ENCODE measurements around the gene FUT9.

The FUT9 gene

GRCh38 chr6:96074006-96074405 is 58.2 kb downstream of the FUT9 start:
- DNase-seq = no peak

- DNase-seq = no peak
Measured at GRCh38 chr6:96075826-96076225, 60.1 kb downstream of the FUT9 start.

DNA sequence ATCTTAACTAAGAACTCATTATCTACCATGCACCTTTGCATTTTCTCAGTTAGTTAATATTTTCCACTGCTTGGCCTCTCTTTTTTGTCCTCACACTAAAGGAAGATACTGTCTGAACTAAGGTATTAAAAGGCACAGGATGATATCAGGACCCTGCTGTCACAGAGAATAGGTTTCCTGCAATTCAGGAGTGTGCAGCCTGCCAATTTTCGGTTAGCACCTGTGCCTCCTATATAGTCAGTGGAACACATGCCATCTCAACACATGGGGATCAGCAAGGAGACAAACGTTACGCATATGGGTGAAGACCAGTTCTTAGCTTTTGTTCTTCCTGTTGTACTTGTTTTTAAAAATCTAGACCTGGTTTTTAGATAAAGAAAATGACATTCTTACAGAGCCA is 71.0 kb downstream of the FUT9 start:
- DNase-seq = no peak

GRCh38 chr6:96089173-96089572 is 73.4 kb downstream of the FUT9 start:
- no peak for DNase-seq

- no peak for DNase-seq
Measured at GRCh38 chr6:96094077-96094476, 78.3 kb downstream of the FUT9 start.

GRCh38 chr6:96099069-96099468 is 83.3 kb downstream of the FUT9 start:
- no peak for DNase-seq

DNA sequence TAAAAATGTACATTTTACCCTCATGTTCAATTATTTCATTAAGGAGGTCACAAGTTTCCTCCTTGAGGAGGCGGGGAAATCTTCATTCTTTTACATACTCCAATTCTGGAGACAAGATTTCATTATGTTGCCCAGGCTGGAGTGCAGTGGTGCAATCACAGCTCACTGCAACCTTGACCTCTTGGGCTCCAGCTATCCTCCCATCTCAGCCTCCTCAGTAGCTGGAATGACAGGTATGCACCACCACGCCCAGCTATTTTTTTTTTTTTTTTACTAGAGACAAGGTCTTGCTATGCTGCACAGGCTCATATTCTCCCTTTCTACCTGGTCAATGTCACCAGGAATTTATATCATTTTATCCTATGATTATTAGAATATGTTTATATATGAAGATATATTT is 85.8 kb downstream of the FUT9 start:
- no peak for DNase-seq

GRCh38 chr6:96104910-96105309 is 89.1 kb downstream of the FUT9 start:
- DNase-seq = no peak

DNA sequence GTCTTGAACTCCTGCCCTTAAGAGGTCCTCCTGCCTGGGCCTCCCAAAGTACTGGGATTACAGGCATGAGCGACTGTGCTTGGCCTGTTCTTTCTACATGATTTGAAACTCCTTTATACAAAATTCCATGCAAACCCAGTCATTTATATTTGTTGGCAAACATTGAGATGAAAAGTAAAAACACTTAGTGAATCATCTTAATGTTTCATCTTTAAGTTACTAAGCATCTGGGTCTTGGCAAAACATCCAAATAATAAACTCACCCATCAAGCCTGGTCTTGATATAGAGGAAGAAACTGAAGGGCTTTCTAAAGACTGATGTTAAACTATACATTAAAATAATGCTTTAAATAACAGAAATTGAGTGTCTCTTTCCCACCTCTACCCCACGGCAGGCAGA is 95.1 kb downstream of the FUT9 start:
- no peak for DNase-seq

DNA sequence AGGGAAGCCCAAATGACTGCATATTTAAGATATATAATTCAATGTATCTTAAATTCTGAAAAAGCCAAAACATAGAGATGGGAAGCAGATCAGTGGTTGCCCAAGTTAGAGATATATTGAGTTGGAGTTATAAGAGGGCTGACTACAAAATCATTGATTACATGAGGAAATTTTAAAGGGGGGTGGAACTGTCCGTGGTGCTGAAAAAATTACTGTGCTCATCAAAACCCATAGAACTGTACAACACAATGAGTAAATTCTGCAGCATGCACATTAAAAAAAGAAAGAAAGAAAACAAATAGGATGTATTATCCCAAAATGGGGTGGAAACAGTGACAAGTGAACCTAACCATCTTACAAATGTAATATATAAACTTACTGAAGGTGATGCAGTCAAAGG is 100.9 kb downstream of the FUT9 start:
- no peak for DNase-seq

GRCh38 chr6:96124778-96125177 is 109.0 kb downstream of the FUT9 start:
- no peak for DNase-seq

DNA sequence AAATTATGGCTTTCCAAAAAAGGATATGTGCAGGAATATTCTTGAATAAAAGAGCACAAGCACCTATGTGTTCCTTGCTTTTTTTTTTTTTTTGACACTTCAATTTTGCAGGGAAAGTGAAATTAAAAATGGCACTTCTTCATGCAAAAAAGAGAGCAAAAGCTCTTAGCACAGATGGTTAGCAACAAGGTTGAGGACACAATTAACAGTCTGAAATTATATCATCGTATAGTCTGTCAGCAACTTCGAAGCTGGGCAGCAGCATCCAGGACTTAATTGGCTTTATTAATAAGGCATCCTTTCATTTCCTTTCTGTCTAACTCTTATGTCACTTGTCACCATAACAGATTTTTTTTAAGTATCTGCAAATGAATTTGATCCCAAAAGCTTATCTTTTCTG is 122.6 kb downstream of the FUT9 start:
- DNase-seq = no peak

DNA sequence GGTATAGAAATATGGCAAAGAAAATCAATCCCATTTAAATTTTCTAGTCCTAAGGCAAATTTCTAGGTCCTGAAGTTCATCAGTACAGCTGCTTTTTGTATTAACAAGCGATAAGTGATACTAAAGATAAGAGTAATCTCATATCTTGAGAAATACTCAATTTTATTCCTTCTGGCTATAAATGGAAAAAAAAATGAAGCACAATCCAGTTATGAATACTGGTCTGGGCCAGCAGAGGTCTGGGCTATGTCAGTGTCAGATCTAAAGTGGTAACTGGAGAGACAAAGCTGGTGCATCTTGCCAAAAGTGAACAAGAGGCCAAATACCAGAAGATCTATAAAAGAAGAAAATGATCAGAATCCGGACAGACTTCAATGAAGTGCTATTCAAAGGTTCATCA is 126.4 kb downstream of the FUT9 start:
- no peak for DNase-seq

DNA sequence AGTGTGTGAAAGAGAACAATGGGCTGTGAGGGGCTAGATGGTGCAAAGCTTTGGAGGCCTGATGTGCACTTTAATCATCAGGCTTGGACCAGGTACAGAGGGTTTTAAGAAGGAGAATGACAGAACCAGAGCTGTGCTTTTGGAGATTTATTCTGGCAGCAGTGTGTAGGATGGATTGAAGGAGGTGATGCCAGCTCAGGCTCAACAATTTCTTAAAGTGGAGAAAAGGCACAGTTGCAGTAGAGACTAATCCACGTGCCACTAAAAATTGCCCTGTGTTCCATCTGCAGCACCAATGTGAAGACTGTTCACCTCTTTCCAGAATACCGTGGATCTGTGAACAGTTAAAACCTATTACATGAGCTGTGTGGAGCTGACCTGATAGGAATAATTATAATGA is 134.7 kb downstream of the FUT9 start:
- no peak for DNase-seq

- DNase-seq = no peak
Measured at GRCh38 chr6:96151707-96152106, 135.9 kb downstream of the FUT9 start.

DNA sequence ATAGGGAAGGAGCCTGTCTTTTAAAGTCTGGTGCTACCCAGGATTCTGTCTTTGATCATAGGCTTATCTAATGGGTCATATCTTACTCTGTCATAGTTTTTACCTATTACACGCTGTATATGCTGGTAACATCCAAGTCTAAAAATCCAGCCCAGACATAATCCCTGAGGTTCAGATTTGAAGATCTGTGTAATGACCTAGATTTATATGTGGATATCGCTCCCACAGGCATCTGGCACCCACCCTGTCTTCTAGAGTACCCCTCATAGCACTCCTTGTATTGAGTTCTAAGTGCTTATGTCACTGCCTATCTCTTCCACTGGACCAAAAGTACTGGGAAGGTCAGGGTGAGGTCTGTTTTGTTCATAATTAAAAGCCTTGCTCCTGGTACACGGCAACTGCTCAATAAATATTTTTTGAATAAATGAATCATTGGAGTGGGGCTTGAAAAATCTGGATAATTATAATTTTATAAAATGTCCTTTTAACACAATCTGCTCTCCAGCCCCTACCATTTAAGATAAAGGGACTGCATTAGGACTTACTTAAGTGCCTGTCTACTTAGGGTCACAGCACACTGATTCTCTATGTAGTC is 136.4 kb downstream of the FUT9 start:
- DNase-seq = no peak

DNA sequence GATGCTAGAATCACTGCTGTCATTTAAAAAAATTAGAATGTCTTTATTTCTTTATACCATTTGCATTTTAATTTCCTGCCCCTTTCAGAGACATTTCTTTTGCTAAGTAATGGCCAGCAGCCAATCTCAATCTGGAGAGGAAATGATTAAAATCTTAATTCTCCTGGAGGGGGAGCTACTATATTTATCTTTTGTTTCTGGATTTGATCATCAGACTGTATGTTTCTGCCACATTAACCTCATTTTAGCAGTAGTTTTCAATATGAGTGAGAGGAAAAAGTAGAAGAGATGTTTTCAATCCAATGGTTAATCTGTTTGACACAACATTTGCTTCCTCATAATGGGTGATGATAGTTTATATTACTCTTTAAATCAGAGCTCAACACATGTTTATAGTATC is 138.0 kb downstream of the FUT9 start:
- DNase-seq = no peak

- no peak for DNase-seq
Measured at GRCh38 chr6:96156425-96156824, 140.7 kb downstream of the FUT9 start.

- peak in 1 of 5 donors; percentile 2 for DNase-seq
Measured at GRCh38 chr6:96157018-96157565, 141.3 kb downstream of the FUT9 start.

GRCh38 chr6:96162711-96163120 is 146.9 kb downstream of the FUT9 start:
- DNase-seq = no peak

DNA sequence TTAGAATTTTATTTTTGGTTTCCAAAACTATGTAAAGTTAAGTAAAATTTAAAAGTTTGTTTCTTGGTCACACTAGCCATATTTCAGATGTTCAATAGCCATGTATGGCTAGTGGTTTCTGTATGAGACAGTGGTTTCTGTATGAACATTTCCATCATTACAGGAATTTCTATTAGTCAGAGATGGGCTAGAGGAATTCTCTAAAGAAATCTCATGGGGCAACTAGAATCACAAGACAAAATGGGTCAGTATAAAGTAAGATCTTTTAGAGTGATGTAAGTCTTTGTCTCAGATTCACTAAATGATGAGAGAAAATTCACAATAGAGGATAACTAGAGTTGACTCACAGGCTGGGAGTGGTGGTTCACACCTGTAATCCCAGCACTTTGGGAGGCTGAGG is 149.0 kb downstream of the FUT9 start:
- no peak for DNase-seq

DNA sequence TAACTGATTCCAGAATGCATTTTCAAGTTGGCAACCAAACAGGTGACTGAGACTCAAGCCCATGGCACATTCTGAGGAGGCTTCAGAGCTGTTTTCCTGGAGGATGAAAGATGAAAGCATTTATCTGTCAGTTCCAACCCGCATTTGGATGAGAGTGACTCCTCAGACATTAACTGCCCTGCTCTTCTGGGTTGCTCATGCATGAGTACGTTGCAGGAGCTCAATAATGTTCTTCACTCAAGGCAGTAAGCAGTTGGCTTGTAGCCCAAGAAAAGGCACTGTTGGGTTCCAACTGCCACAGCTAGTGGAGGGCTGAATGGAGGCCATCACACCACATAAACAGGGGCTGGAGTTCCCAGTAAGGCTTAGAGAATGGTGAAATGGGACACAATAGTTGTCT is 155.3 kb downstream of the FUT9 start:
- no peak for DNase-seq

DNA sequence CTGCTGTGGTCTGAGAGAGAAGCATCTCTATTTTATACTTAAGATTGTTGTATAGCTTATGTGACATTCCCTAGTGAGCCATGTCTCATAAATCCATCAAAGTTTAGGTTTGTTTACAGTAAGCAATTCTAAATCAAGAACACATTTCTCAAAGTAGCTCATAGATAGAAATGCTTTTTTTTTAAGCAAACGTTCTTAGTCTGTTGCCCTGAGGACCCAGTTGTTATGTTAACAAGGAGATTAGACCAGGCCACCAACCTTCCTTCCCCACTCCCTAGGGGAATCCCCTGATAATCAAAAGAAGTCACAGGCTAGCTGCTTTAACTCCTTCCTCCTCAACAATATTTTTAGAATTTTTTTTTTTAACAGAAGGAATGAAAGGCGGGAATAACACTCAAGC is 169.0 kb downstream of the FUT9 start:
- DNase-seq = no peak

DNA sequence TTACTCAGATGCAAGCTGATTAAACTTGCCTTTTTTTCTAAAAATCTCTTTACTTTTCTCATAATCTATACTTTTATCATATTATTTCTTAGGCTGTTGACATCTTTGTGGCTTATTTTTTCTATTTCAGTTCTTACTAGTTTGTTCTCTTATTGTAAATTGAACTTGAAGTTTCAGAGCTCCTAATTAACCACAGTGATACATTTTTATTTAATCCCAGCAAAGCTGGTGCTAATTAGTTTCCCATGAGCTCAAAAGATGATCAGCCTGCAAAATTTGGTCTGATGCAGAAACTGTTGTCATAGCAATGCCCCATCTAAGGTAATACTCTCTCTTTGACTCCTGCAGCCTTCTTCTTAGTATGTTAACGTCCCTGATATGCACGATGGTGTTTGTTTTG is 170.3 kb downstream of the FUT9 start:
- DNase-seq = no peak

- DNase-seq = no peak
Measured at GRCh38 chr6:96186516-96187195, 170.9 kb downstream of the FUT9 start.

Data from T-helper 1 cell (primary cell).